ENCODE results near the gene TMEM184B.

The TMEM184B gene

GRCh38 chr22:38192475-38192863, 80.3 kb downstream of the TMEM184B start:
- no peak overlapping the region for H2BK120ac ChIP-seq (ENCODE audit: low read depth, low read length)
- no peak overlapping the region for H2BK5ac ChIP-seq (ENCODE audit: low read length)
- no peak overlapping the region for H2BK15ac ChIP-seq (replicated peaks; ENCODE audit: low read depth)
- no peaks in the 10 kb centered on the region for H3K79me1 ChIP-seq (ENCODE audit: low read length)
- no peaks in the 10 kb centered on the region for H3K4me1 ChIP-seq (ENCODE audit: control insufficient read depth, low read depth, low read length)
- no peak for DNase-seq
- no CpG with 5 or more reads among the region's 3 CpGs for WGBS (ENCODE audit: extremely low coverage, insufficient coverage, low lambda C conversion rate)
- H3K18ac ChIP-seq (ENCODE audit: low read length): no peak overlapping the region
- no peak overlapping the region for H3K9ac ChIP-seq (ENCODE audit: low read length)
- H3K27me3 ChIP-seq (ENCODE audit: insufficient read depth, low read length, poor library complexity): no peaks in the 10 kb centered on the region
- H3K4me3 ChIP-seq (ENCODE audit: low read length): no peak overlapping the region
- no peak overlapping the region for H3K4ac ChIP-seq (ENCODE audit: low read depth, low read length)
- no peak overlapping the region for H3K56ac ChIP-seq (ENCODE audit: low read length)
- H3K36me3 ChIP-seq (ENCODE audit: control insufficient read depth, insufficient read depth, low read length): no peaks in the 10 kb centered on the region
- H2AK5ac ChIP-seq (ENCODE audit: low read length): no peak overlapping the region
- H3K23ac ChIP-seq (ENCODE audit: low read length): no peak overlapping the region
- no peak overlapping the region for H3K4me2 ChIP-seq (ENCODE audit: low read length)
- H3K27ac ChIP-seq (ENCODE audit: low read depth, low read length): no peak overlapping the region
- H4K5ac ChIP-seq (ENCODE audit: low read length): no peak overlapping the region
- H3K79me2 ChIP-seq (ENCODE audit: control insufficient read depth, insufficient read depth, low read length): no peaks in the 10 kb centered on the region
- H4K8ac ChIP-seq (ENCODE audit: low read depth, low read length): no peak overlapping the region

- WGBS (ENCODE audit: extremely low coverage, insufficient coverage, low lambda C conversion rate): no CpG with 5 or more reads among the region's 10 CpGs
- H3K23ac ChIP-seq (ENCODE audit: low read length): no peak overlapping the region
- no peak for DNase-seq
Measured at GRCh38 chr22:38191731-38192474, 80.9 kb downstream of the TMEM184B start.

GRCh38 chr22:38191055-38191454, 81.8 kb downstream of the TMEM184B start:
- H3K79me2 ChIP-seq (ENCODE audit: control insufficient read depth, insufficient read depth, low read length): no peaks in the 10 kb centered on the region
- no peak overlapping the region for H2AK5ac ChIP-seq (ENCODE audit: low read length)
- no peak overlapping the region for H3K4me3 ChIP-seq (ENCODE audit: low read length)
- H2BK15ac ChIP-seq (replicated peaks; ENCODE audit: low read depth): no peak overlapping the region
- no peak overlapping the region for H3K18ac ChIP-seq (ENCODE audit: low read length)
- no peaks in the 10 kb centered on the region for H3K36me3 ChIP-seq (ENCODE audit: control insufficient read depth, insufficient read depth, low read length)
- H4K8ac ChIP-seq (ENCODE audit: low read depth, low read length): no peak overlapping the region
- H3K4ac ChIP-seq (ENCODE audit: low read depth, low read length): no peak overlapping the region
- WGBS (ENCODE audit: extremely low coverage, insufficient coverage, low lambda C conversion rate): no CpG with 5 or more reads among the region's 14 CpGs
- H3K27ac ChIP-seq (ENCODE audit: low read depth, low read length): no peak overlapping the region
- no peaks in the 10 kb centered on the region for H3K27me3 ChIP-seq (ENCODE audit: insufficient read depth, low read length, poor library complexity)
- H2BK5ac ChIP-seq (ENCODE audit: low read length): no peak overlapping the region
- peak overlapping the region; percentile 19 for H3K56ac ChIP-seq (ENCODE audit: low read length)
- no peak overlapping the region for H3K23ac ChIP-seq (ENCODE audit: low read length)
- H3K4me1 ChIP-seq (ENCODE audit: control insufficient read depth, low read depth, low read length): no peaks in the 10 kb centered on the region
- H4K5ac ChIP-seq (ENCODE audit: low read length): no peak overlapping the region
- no peak overlapping the region for H3K4me2 ChIP-seq (ENCODE audit: low read length)
- no peak overlapping the region for H3K9ac ChIP-seq (ENCODE audit: low read length)
- DNase-seq: no peak
- H3K79me1 ChIP-seq (ENCODE audit: low read length): no peaks in the 10 kb centered on the region
- H2BK120ac ChIP-seq (ENCODE audit: low read depth, low read length): no peak overlapping the region

More at GRCh38 chr22:38191731-38192474, 80.9 kb downstream of the TMEM184B start:
- Histone ChIP-seq H3K27ac (ENCODE audit: low read depth, low read length) (no peak overlapping the region), H3K4me1 (ENCODE audit: control insufficient read depth, low read depth, low read length) (no peaks in the 10 kb centered on the region), H3K36me3 (ENCODE audit: control insufficient read depth, insufficient read depth, low read length) (no peaks in the 10 kb centered on the region), H2BK5ac (ENCODE audit: low read length) (no peak overlapping the region), H3K79me1 (ENCODE audit: low read length) (no peaks in the 10 kb centered on the region), H4K5ac (ENCODE audit: low read length) (no peak overlapping the region), H3K4ac (ENCODE audit: low read depth, low read length) (no peak overlapping the region), H4K8ac (ENCODE audit: low read depth, low read length) (no peak overlapping the region), H3K79me2 (ENCODE audit: control insufficient read depth, insufficient read depth, low read length) (no peaks in the 10 kb centered on the region), H3K27me3 (ENCODE audit: insufficient read depth, low read length, poor library complexity) (no peaks in the 10 kb centered on the region), H2BK120ac (ENCODE audit: low read depth, low read length) (no peak overlapping the region), H2AK5ac (ENCODE audit: low read length) (no peak overlapping the region), H3K56ac (ENCODE audit: low read length) (no peak overlapping the region), H3K9ac (ENCODE audit: low read length) (no peak overlapping the region), H3K18ac (ENCODE audit: low read length) (no peak overlapping the region), H2BK15ac (replicated peaks; ENCODE audit: low read depth) (no peak overlapping the region), H3K4me2 (ENCODE audit: low read length) (no peak overlapping the region), H3K4me3 (ENCODE audit: low read length) (no peak overlapping the region)

- Histone ChIP-seq H2BK15ac (replicated peaks; ENCODE audit: low read depth) (no peak overlapping the region), H3K56ac (ENCODE audit: low read length) (no peak overlapping the region), H3K18ac (ENCODE audit: low read length) (no peak overlapping the region), H3K27ac (ENCODE audit: low read depth, low read length) (no peak overlapping the region), H3K4me1 (ENCODE audit: control insufficient read depth, low read depth, low read length) (no peaks in the 10 kb centered on the region), H3K79me2 (ENCODE audit: control insufficient read depth, insufficient read depth, low read length) (no peaks in the 10 kb centered on the region), H2BK120ac (ENCODE audit: low read depth, low read length) (no peak overlapping the region), H3K9ac (ENCODE audit: low read length) (no peak overlapping the region), H3K4me2 (ENCODE audit: low read length) (no peak overlapping the region), H4K5ac (ENCODE audit: low read length) (no peak overlapping the region), H3K23ac (ENCODE audit: low read length) (no peak overlapping the region), H4K8ac (ENCODE audit: low read depth, low read length) (no peak overlapping the region), H3K4me3 (ENCODE audit: low read length) (no peak overlapping the region), H3K79me1 (ENCODE audit: low read length) (no peaks in the 10 kb centered on the region), H3K27me3 (ENCODE audit: insufficient read depth, low read length, poor library complexity) (no peaks in the 10 kb centered on the region), H2BK5ac (ENCODE audit: low read length) (no peak overlapping the region), H3K4ac (ENCODE audit: low read depth, low read length) (no peak overlapping the region), H2AK5ac (ENCODE audit: low read length) (no peak overlapping the region), H3K36me3 (ENCODE audit: control insufficient read depth, insufficient read depth, low read length) (no peaks in the 10 kb centered on the region)
- no CpG with 5 or more reads among the region's 6 CpGs for WGBS (ENCODE audit: extremely low coverage, insufficient coverage, low lambda C conversion rate)
- DNase-seq: no peak
Measured at GRCh38 chr22:38190581-38190980, 82.2 kb downstream of the TMEM184B start.

- H3K79me1 ChIP-seq (ENCODE audit: low read length): no peaks in the 10 kb centered on the region
- H3K79me2 ChIP-seq (ENCODE audit: control insufficient read depth, insufficient read depth, low read length): no peaks in the 10 kb centered on the region
- no peak overlapping the region for H2BK15ac ChIP-seq (replicated peaks; ENCODE audit: low read depth)
- no peak overlapping the region for H4K5ac ChIP-seq (ENCODE audit: low read length)
- H3K18ac ChIP-seq (ENCODE audit: low read length): no peak overlapping the region
- no peak overlapping the region for H3K4me2 ChIP-seq (ENCODE audit: low read length)
- no peaks in the 10 kb centered on the region for H3K4me1 ChIP-seq (ENCODE audit: control insufficient read depth, low read depth, low read length)
- H2AK5ac ChIP-seq (ENCODE audit: low read length): no peak overlapping the region
- no peak overlapping the region for H3K4me3 ChIP-seq (ENCODE audit: low read length)
- no peak overlapping the region for H4K8ac ChIP-seq (ENCODE audit: low read depth, low read length)
- H3K36me3 ChIP-seq (ENCODE audit: control insufficient read depth, insufficient read depth, low read length): no peaks in the 10 kb centered on the region
- no peak overlapping the region for H3K4ac ChIP-seq (ENCODE audit: low read depth, low read length)
- no peak overlapping the region for H3K56ac ChIP-seq (ENCODE audit: low read length)
- WGBS (ENCODE audit: extremely low coverage, insufficient coverage, low lambda C conversion rate): no CpG with 5 or more reads among the region's 3 CpGs
- no peak overlapping the region for H2BK5ac ChIP-seq (ENCODE audit: low read length)
- H2BK120ac ChIP-seq (ENCODE audit: low read depth, low read length): no peak overlapping the region
- no peak overlapping the region for H3K9ac ChIP-seq (ENCODE audit: low read length)
- no peak for DNase-seq
- H3K23ac ChIP-seq (ENCODE audit: low read length): no peak overlapping the region
- H3K27ac ChIP-seq (ENCODE audit: low read depth, low read length): no peak overlapping the region
- no peaks in the 10 kb centered on the region for H3K27me3 ChIP-seq (ENCODE audit: insufficient read depth, low read length, poor library complexity)
Measured at GRCh38 chr22:38189104-38189503, 83.7 kb downstream of the TMEM184B start.
